HepG2 (cell line): Measurements from ENCODE around the gene ACSL6. TPM values are rescaled to one million over a fixed set of nuclear protein-coding genes. Genes with fewer than 3 reads are reported as not detected.

Experiments used
- ATAC-seq: fragments of 200-7000 bp; cut with Tn5 transposase; 3 replicates; pipeline ENCODE4 v1.9.1; 2020; ENCODE audit warnings: mild to moderate bottlenecking, moderate library complexity
- BruUV-seq: library from RNA; stranded (reverse); fragments of 400-500 nt; replicated peaks from 2 replicates; lab custom pipeline; 2021; lab: Mats Ljungman, UMichigan
- CTCF ChIA-PET: fragments of 300-600 bp; formaldehyde crosslinking; extraction: SDS; loops from one replicate; lab custom pipeline; 2021; ENCODE audit warnings: low total read pairs, inconsistent platforms, low intra/inter-chr PET ratio; lab: Yijun Ruan, JAX
- POLR2A ChIA-PET: fragments of 350-600 bp; sonication (Branson Sonifier 250); formaldehyde crosslinking; loops from one replicate; lab custom pipeline; 2020; ENCODE audit warnings: antibody characterized with exemption, inconsistent platforms; lab: Yijun Ruan, JAX
- DNase-seq: peaks from one replicate; pipeline ENCODE4 v3.0.0-alpha.2; 2015; ENCODE audit warnings: low spot score
- FAIRE-seq: peaks from 3 replicates; lab custom pipeline; 2011; peaks lifted over from hg19 to GRCh38; lab: Jason Lieb, UNC
- H2AFZ ChIP-seq: one replicate; pipeline ENCODE4 v1.6.1; 2011; ENCODE audit warnings: low read length, inconsistent platforms
- H3K27ac ChIP-seq: fragments of 300-600 bp; 3 replicates; pipeline ENCODE4 v1.8.0; 2011; ENCODE audit warnings: mixed run types, mild to moderate bottlenecking, mixed read lengths, low read length, inconsistent platforms; ENCODE audit not compliant: insufficient read depth; ENCODE audit errors: extremely low read length
- H3K27me3 ChIP-seq, 2 experiments: fragments of 200-600 bp in 1 of 2; 2 replicates in 1 of 2; 3 replicates in 1 of 2; pipeline versions ENCODE4 v1.6.0 to v1.8.0; 2011; ENCODE audit warnings: low read length in 2 of 2, mild to moderate bottlenecking in 2 of 2, moderate library complexity in 2 of 2, inconsistent platforms in 1 of 2; ENCODE audit not compliant: insufficient read depth in 2 of 2, control insufficient read depth in 1 of 2
- H3K36me3 ChIP-seq, 2 experiments: fragments of 200-600 bp in 1 of 2; replicated peaks in 1 of 2; 2 replicates in 1 of 2; 3 replicates in 1 of 2; pipeline versions ENCODE4 v1.5.1 to v1.8.0; 2011; ENCODE audit warnings: low read length in 2 of 2, inconsistent platforms in 1 of 2; ENCODE audit not compliant: insufficient read depth in 2 of 2, control insufficient read depth in 1 of 2
- H3K4me1 ChIP-seq: 2 replicates; pipeline ENCODE4 v1.5.1; 2012; ENCODE audit warnings: low read length, inconsistent platforms; ENCODE audit not compliant: insufficient read depth
- H3K4me2 ChIP-seq: 2 replicates; pipeline ENCODE4 v1.6.0; 2011; ENCODE audit warnings: low read depth, low read length, inconsistent platforms
- H3K4me3 ChIP-seq, 3 experiments: fragments of 200-600 bp in 1 of 3; sonication (generic), shearing (Covaris generic) in 1 of 3; replicated peaks in 1 of 3; 2 replicates each; pipeline ENCODE4 v1.5.1; 2011 to 2016; ENCODE audit warnings: low read length in 3 of 3, inconsistent platforms in 2 of 3, low read depth in 2 of 3, mild to moderate bottlenecking in 2 of 3, control low read depth in 1 of 3, mixed read lengths in 1 of 3; ENCODE audit not compliant: insufficient read depth in 1 of 3
- H3K79me2 ChIP-seq: one replicate; pipeline ENCODE4 v1.6.1; 2011; ENCODE audit warnings: low read length, inconsistent platforms; ENCODE audit not compliant: insufficient read depth
- H3K9ac ChIP-seq: 2 replicates; pipeline ENCODE4 v1.6.0; 2011; ENCODE audit warnings: mild to moderate bottlenecking, low read depth, low read length, inconsistent platforms; ENCODE audit not compliant: insufficient read depth
- H3K9me3 ChIP-seq: 2 replicates; pipeline ENCODE4 v1.5.1; 2012; ENCODE audit warnings: mild to moderate bottlenecking, low read length
- H4K20me1 ChIP-seq: 2 replicates; pipeline ENCODE4 v1.6.0; 2011; ENCODE audit warnings: inconsistent platforms, mild to moderate bottlenecking, low read length, moderate library complexity; ENCODE audit not compliant: insufficient read depth
- ARID5B ChIP-seq: IDR thresholded peaks from 2 replicates; pipeline ENCODE4 v1.4.0; 2020; ENCODE audit warnings: mild to moderate bottlenecking, missing genetic modification reagents
- BRD4 ChIP-seq: sonication (generic); formaldehyde crosslinking; IDR thresholded peaks from 2 replicates; pipeline ENCODE4 v1.4.0; 2020; ENCODE audit warnings: missing genetic modification reagents
- E2F1 ChIP-seq: sonication (generic); formaldehyde crosslinking; IDR thresholded peaks from 2 replicates; pipeline ENCODE4 v1.5.0; 2020; ENCODE audit warnings: missing genetic modification reagents
- HNRNPL ChIP-seq: fragments of 200-400 bp; formaldehyde crosslinking; IDR thresholded peaks from 2 replicates; pipeline ENCODE4 v1.6.1; 2017; ENCODE audit warnings: mild to moderate bottlenecking, low read depth, low read length
- TFDP2 ChIP-seq: sonication (generic); formaldehyde crosslinking; IDR thresholded peaks from 2 replicates; pipeline ENCODE4 v1.4.0; 2020; ENCODE audit warnings: missing genetic modification reagents
- ZBTB38 ChIP-seq: sonication (generic); formaldehyde crosslinking; IDR thresholded peaks from 2 replicates; pipeline ENCODE4 v1.5.1; 2020; ENCODE audit warnings: mild to moderate bottlenecking, missing genetic modification reagents
- ZNF138 ChIP-seq: sonication (generic); formaldehyde crosslinking; IDR thresholded peaks from 2 replicates; pipeline ENCODE4 v1.5.0; 2020; ENCODE audit warnings: mild to moderate bottlenecking, low read depth, missing genetic modification reagents
- ZNF451 ChIP-seq: sonication (generic); formaldehyde crosslinking; IDR thresholded peaks from 2 replicates; pipeline ENCODE4 v1.5.0; 2020; ENCODE audit warnings: mild to moderate bottlenecking, missing genetic modification reagents
- ZNF672 ChIP-seq: sonication (generic); formaldehyde crosslinking; IDR thresholded peaks from 2 replicates; pipeline ENCODE4 v1.8.1; 2022; ENCODE audit warnings: missing genetic modification reagents
- ZNF777 ChIP-seq: sonication (generic); formaldehyde crosslinking; IDR thresholded peaks from 2 replicates; pipeline ENCODE4 v1.4.0; 2020; ENCODE audit warnings: missing genetic modification reagents
- WGBS: methylation state at CpG from one replicate; pipeline ENCODE4 v1.1.6; 2017; ENCODE audit warnings: low lambda C conversion rate; 5-methylcytosine and 5-hydroxymethylcytosine counted together
- in situ Hi-C: cut with HindIII; loops from 2 replicates; pipeline ENCODE4 v1.10.0; 2017; ENCODE audit warnings: low pct_unique_long_range_greater_than_20kb; ENCODE audit not compliant: extremely low pct_ligation_motif_present
- intact Hi-C: fragments of 100-400 bp; cut with micrococcal nuclease; formaldehyde crosslinking; loops from one replicate; pipeline ENCODE4 v1.10.0; 2022; ENCODE audit not compliant: unreplicated experiment
- polyA plus RNA-seq, 8 experiments: library from polyadenylated mRNA; depleted of rRNA in 3 of 8; stranded (reverse) in 7 of 8; unstranded in 1 of 8; fragments of >200 nt; fragmentation: Illumina TruSeq in 4 of 8; extraction: Trizol in 4 of 8; gene quantifications; 2 replicates each; pipeline versions ENCODE4 v1.2.1 to v1.2.3, GENCODE V29; 2011 to 2016; ENCODE audit warnings: low read depth in 4 of 8, missing spikeins in 1 of 8, mixed read lengths in 1 of 8; ENCODE audit not compliant: insufficient read depth in 1 of 8
- total RNA-seq, 5 experiments: library from RNA; depleted of rRNA; stranded (reverse); fragments of >200 nt; fragmentation: Illumina TruSeq; extraction: Trizol; gene quantifications; 2 replicates each; pipeline ENCODE4 v1.2.3, GENCODE V29; 2016; ENCODE audit warnings: low read depth in 1 of 5
- TF ChIP-seq, protein P1 (sequence below): sonication (generic); formaldehyde crosslinking; IDR thresholded peaks from 2 replicates; pipeline ENCODE4 v1.5.1; 2020; ENCODE audit warnings: mild to moderate bottlenecking, missing genetic modification reagents, borderline replicate concordance

ACSL6 gene
- total and polyA plus RNA-seq, 2 of the 13 experiments (the other 11 are each of a cell fraction or from before 2014, with no cell fraction given): 3.7 to 3.8 TPM

DNA sequence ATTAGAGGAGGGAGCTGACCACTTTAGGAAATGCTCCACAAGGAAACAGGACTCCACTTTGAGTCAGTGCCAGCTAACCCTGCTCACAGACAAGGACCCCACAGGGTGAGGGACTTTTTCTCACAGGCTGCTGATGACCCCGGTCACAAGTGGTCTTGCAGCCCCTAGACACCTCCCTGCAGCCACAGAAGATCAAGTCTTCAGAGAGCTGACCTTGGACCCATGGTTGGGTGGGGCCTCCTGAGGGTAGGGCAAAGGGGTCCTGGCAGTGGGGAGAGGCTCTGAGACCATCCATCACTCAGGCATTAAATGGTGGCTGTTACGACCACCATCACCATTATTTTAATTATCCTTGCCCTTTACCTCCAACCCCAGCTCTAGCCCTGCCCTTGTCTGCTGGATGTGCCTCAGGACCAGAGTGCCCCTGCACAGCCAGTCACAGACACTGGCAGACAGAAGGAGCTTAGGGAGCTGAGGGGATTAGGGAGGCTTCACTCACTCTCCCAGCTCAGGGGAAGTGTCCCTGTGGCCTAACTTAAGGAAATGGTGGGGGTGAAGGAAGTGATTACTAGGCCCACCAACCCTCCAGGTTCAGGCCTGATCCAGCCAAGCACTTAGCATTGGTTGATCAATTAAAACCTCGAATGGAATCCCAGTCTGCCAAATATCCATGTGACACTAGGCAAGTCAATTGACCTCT, 1.6 kb downstream of the ACSL6 start:
- H3K9me3 ChIP-seq: no peaks in the 10 kb centered on the region
- intact Hi-C loops (loop anchor here (2.0 kb wide), 1 partner anchor 53 kb away; no protein-coding TSS in a partner anchor), in situ Hi-C loops (loop anchor here (5.0 to 25.0 kb wide), 4 partner anchors 198 to 573 kb away; no protein-coding TSS in a partner anchor)
- DNase-seq (no peak), FAIRE-seq (no peak), ATAC-seq (no peak)
- no peaks in the 10 kb centered on the region for H4K20me1 ChIP-seq
- H3K4me3 ChIP-seq: no peak overlapping the region
- no peak overlapping the region for H2AFZ ChIP-seq
- peaks cover 36% of the 10 kb centered on the region for H3K4me1 ChIP-seq
- H3K79me2 ChIP-seq: no peaks in the 10 kb centered on the region
- BruUV-seq: no TSS peak
- H3K27me3 ChIP-seq: peaks cover 11 to 34% of the 10 kb centered on the region in 2 experiments; a peak in 3 of 5 replicates
- H3K36me3 ChIP-seq: no peaks in the 10 kb centered on the region
- H3K4me2 ChIP-seq: no peak overlapping the region
- ChIA-PET POLR2A (interaction anchor here (1.0 kb wide), 1 partner anchor 11 kb away, joined by 4 read pairs; no protein-coding TSS in a partner anchor), CTCF (no interaction called here)
- no peak overlapping the region for H3K9ac ChIP-seq
- 5% methylated on average over 2 of the region's 3 CpGs for WGBS
- no peak overlapping the region for H3K27ac ChIP-seq
- no peak for TF ChIP-seq ZNF777 (CRISPR knock-in tag)
- TF ChIP-seq ZNF672 (CRISPR knock-in tag): no peak
- TF ChIP-seq TFDP2 (CRISPR knock-in tag): no peak
- no peak for TF ChIP-seq ZBTB38 (CRISPR knock-in tag)
- TF ChIP-seq, protein P1, sequence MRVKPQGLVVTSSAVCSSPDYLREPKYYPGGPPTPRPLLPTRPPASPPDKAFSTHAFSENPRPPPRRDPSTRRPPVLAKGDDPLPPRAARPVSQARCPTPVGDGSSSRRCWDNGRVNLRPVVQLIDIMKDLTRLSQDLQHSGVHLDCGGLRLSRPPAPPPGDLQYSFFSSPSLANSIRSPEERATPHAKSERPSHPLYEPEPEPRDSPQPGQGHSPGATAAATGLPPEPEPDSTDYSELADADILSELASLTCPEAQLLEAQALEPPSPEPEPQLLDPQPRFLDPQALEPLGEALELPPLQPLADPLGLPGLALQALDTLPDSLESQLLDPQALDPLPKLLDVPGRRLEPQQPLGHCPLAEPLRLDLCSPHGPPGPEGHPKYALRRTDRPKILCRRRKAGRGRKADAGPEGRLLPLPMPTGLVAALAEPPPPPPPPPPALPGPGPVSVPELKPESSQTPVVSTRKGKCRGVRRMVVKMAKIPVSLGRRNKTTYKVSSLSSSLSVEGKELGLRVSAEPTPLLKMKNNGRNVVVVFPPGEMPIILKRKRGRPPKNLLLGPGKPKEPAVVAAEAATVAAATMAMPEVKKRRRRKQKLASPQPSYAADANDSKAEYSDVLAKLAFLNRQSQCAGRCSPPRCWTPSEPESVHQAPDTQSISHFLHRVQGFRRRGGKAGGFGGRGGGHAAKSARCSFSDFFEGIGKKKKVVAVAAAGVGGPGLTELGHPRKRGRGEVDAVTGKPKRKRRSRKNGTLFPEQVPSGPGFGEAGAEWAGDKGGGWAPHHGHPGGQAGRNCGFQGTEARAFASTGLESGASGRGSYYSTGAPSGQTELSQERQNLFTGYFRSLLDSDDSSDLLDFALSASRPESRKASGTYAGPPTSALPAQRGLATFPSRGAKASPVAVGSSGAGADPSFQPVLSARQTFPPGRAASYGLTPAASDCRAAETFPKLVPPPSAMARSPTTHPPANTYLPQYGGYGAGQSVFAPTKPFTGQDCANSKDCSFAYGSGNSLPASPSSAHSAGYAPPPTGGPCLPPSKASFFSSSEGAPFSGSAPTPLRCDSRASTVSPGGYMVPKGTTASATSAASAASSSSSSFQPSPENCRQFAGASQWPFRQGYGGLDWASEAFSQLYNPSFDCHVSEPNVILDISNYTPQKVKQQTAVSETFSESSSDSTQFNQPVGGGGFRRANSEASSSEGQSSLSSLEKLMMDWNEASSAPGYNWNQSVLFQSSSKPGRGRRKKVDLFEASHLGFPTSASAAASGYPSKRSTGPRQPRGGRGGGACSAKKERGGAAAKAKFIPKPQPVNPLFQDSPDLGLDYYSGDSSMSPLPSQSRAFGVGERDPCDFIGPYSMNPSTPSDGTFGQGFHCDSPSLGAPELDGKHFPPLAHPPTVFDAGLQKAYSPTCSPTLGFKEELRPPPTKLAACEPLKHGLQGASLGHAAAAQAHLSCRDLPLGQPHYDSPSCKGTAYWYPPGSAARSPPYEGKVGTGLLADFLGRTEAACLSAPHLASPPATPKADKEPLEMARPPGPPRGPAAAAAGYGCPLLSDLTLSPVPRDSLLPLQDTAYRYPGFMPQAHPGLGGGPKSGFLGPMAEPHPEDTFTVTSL (CRISPR knock-in tag): no peak
- no peak for TF ChIP-seq ARID5B (CRISPR knock-in tag)
- no peak for TF ChIP-seq ZNF451 (CRISPR knock-in tag)
- TF ChIP-seq BRD4: no peak
- TF ChIP-seq ZNF138: no peak
- TF ChIP-seq E2F1 (CRISPR knock-in tag): no peak
- TF ChIP-seq HNRNPL: no peak
